ENCODE measurements around the gene DHRS9. TPM values are rescaled to one million over a fixed set of nuclear protein-coding genes. Genes with fewer than 3 reads are reported as not detected.

Gene DHRS9
- total and polyA plus RNA-seq, 9 of the 15 experiments (the other 6 are each of a cell fraction or from before 2014, with no cell fraction given), result 0.27 to 1.7 (median 0.69) TPM

DNA sequence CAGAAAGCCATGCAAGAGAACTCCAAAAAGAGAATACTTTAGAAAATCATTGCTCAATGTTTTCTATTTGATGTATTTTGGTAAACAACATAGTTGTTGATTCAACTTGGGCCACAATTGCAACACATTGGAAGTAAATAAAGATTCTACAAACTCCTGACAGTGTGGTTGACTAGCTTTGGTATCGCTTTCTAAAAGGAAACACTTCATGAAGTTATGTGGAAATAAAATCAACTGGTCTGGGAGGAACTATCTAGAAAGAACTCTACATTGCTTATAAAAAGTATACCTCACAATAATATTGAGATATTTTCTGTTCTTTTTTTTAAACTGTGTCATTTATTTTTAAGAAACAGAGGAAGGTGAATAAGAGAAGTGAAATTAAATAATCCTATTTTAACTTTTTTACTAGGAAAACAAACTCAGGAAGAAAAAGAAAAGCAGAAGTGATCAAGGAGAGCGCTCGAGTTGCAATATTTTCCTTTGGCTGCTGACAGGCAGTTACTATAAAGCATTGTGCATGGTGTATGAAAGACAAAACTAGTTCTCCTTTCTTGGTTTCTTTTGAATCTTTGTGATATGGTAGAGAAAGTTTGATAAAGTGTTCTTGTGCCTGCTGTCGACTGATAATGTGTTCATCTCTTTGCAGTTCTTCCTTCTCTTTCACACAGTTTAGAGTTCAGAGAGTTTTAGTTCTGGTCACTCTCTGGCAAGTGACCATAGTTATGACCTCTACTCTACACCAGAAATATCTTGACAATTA, 3.0 kb downstream of the DHRS9 start (continued):
- TF ChIP-seq, protein P1, sequence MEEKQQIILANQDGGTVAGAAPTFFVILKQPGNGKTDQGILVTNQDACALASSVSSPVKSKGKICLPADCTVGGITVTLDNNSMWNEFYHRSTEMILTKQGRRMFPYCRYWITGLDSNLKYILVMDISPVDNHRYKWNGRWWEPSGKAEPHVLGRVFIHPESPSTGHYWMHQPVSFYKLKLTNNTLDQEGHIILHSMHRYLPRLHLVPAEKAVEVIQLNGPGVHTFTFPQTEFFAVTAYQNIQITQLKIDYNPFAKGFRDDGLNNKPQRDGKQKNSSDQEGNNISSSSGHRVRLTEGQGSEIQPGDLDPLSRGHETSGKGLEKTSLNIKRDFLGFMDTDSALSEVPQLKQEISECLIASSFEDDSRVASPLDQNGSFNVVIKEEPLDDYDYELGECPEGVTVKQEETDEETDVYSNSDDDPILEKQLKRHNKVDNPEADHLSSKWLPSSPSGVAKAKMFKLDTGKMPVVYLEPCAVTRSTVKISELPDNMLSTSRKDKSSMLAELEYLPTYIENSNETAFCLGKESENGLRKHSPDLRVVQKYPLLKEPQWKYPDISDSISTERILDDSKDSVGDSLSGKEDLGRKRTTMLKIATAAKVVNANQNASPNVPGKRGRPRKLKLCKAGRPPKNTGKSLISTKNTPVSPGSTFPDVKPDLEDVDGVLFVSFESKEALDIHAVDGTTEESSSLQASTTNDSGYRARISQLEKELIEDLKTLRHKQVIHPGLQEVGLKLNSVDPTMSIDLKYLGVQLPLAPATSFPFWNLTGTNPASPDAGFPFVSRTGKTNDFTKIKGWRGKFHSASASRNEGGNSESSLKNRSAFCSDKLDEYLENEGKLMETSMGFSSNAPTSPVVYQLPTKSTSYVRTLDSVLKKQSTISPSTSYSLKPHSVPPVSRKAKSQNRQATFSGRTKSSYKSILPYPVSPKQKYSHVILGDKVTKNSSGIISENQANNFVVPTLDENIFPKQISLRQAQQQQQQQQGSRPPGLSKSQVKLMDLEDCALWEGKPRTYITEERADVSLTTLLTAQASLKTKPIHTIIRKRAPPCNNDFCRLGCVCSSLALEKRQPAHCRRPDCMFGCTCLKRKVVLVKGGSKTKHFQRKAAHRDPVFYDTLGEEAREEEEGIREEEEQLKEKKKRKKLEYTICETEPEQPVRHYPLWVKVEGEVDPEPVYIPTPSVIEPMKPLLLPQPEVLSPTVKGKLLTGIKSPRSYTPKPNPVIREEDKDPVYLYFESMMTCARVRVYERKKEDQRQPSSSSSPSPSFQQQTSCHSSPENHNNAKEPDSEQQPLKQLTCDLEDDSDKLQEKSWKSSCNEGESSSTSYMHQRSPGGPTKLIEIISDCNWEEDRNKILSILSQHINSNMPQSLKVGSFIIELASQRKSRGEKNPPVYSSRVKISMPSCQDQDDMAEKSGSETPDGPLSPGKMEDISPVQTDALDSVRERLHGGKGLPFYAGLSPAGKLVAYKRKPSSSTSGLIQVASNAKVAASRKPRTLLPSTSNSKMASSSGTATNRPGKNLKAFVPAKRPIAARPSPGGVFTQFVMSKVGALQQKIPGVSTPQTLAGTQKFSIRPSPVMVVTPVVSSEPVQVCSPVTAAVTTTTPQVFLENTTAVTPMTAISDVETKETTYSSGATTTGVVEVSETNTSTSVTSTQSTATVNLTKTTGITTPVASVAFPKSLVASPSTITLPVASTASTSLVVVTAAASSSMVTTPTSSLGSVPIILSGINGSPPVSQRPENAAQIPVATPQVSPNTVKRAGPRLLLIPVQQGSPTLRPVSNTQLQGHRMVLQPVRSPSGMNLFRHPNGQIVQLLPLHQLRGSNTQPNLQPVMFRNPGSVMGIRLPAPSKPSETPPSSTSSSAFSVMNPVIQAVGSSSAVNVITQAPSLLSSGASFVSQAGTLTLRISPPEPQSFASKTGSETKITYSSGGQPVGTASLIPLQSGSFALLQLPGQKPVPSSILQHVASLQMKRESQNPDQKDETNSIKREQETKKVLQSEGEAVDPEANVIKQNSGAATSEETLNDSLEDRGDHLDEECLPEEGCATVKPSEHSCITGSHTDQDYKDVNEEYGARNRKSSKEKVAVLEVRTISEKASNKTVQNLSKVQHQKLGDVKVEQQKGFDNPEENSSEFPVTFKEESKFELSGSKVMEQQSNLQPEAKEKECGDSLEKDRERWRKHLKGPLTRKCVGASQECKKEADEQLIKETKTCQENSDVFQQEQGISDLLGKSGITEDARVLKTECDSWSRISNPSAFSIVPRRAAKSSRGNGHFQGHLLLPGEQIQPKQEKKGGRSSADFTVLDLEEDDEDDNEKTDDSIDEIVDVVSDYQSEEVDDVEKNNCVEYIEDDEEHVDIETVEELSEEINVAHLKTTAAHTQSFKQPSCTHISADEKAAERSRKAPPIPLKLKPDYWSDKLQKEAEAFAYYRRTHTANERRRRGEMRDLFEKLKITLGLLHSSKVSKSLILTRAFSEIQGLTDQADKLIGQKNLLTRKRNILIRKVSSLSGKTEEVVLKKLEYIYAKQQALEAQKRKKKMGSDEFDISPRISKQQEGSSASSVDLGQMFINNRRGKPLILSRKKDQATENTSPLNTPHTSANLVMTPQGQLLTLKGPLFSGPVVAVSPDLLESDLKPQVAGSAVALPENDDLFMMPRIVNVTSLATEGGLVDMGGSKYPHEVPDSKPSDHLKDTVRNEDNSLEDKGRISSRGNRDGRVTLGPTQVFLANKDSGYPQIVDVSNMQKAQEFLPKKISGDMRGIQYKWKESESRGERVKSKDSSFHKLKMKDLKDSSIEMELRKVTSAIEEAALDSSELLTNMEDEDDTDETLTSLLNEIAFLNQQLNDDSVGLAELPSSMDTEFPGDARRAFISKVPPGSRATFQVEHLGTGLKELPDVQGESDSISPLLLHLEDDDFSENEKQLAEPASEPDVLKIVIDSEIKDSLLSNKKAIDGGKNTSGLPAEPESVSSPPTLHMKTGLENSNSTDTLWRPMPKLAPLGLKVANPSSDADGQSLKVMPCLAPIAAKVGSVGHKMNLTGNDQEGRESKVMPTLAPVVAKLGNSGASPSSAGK (IDR thresholded peaks at IDR 0.05), result no peak
- TF ChIP-seq ZFP91 (CRISPR knock-in tag; IDR thresholded peaks at IDR 0.05) (no peak), CTBP1 (IDR thresholded peaks at IDR 0.05; ENCODE audit: borderline replicate concordance) (0 out of 2 replicates have a peak, but pooled peaks have one; percentile 11), ZNF324 (CRISPR knock-in tag; IDR thresholded peaks at IDR 0.05) (no peak), STAG1 (CRISPR knock-in tag; IDR thresholded peaks at IDR 0.05; ENCODE audit: borderline replicate concordance) (no peak), BHLHE40 (IDR thresholded peaks at IDR 0.05; ENCODE audit: low read length) (no peak), ZNF699 (CRISPR knock-in tag; IDR thresholded peaks at IDR 0.05; ENCODE audit: insufficient replicate concordance) (no peak), PHF20 (IDR thresholded peaks at IDR 0.05; ENCODE audit: partially characterized antibody) (no peak), JUND (IDR thresholded peaks at IDR 0.05; ENCODE audit: borderline replicate concordance, low read depth, low read length) (peak; percentile 54; the same call in 1 of the 2 replicates), JUND (tag; IDR thresholded peaks at IDR 0.05; ENCODE audit: borderline replicate concordance, low read depth, low read length) (peak; percentile 74; the same call in 2 of the 3 replicates), ZNF23 (CRISPR knock-in tag; IDR thresholded peaks at IDR 0.05) (no peak), DACH1 (IDR thresholded peaks at IDR 0.05; ENCODE audit: partially characterized antibody) (no peak), ZNF384 (IDR thresholded peaks at IDR 0.05; ENCODE audit: low read depth, low read length) (no peak), RBM34 (IDR thresholded peaks at IDR 0.05; ENCODE audit: borderline replicate concordance, insufficient read depth, low read length) (no peak), SMC3 (conservative IDR thresholded peaks at IDR 0.05; ENCODE audit: insufficient read depth, low read depth, low read length) (no peak), CHCHD3 (CRISPR knock-in tag; IDR thresholded peaks at IDR 0.05) (no peak)
